ENCODE measurements around the gene HMGXB4. TPM values are rescaled to one million over a fixed set of nuclear protein-coding genes. Genes with fewer than 3 reads are reported as not detected.

The HMGXB4 gene
- total and polyA plus RNA-seq, 2 donors (not counting 1 experiment from before 2014, with no cell fraction given) = 5.9 to 25.2 TPM

DNA sequence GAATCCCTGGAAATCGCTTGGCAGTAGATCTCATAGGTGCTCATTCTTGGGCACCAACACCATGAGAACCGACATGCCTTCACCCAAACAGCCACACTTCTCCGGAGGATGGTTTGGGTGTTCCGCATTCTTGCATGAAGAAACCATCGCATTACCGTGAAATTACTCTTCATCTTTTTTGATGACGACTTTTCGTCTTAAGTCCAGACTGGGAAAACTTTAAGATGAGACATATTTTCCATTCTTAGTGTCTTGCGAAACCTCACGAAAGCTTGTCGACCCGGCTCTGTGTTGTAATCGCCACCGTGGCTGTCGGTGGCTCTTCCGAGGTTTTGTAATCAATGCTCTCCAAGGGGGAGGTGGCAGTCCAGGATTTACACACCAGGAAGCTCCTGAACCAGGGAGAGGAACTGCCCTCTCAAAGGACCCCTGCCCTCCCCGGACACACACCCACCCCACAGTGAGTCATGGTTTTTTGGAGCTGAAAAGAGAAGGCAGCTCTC lies 44.1 kb downstream of the HMGXB4 start:
- POLR2A ChIA-PET = no interaction called here
- no peak for DNase-seq
- WGBS (ENCODE audit: insufficient coverage) = 50% methylated on average over 15 of the region's 17 CpGs
- Mint-ChIP-seq H3K4me1 (peaks cover 35% of the 10 kb centered on the region), H3K4me3 (peak overlapping the region; percentile 65), H3K27me3 (no peaks in the 10 kb centered on the region), H3K9me3 (ENCODE audit: insufficient read depth) (no peaks in the 10 kb centered on the region), H3K27ac (peak overlapping the region; percentile 10)
- no peaks in the 10 kb centered on the region for H3K27me3 ChIP-seq (replicated peaks in 1 of 4; ENCODE audit: control extremely low read depth in 1 of 4, control insufficient read depth in 3 of 4, insufficient read depth in 4 of 4, low read length in 3 of 4)
- peaks cover 0 to 2% of the 10 kb centered on the region in 2 experiments for H3K36me3 ChIP-seq (replicated peaks in 1 of 2; ENCODE audit: control extremely low read depth in 1 of 2, control insufficient read depth in 1 of 2, extremely low read depth in 1 of 2, insufficient read depth in 2 of 2, low read length in 1 of 2)
- no peak overlapping the region for H3K9ac ChIP-seq (ENCODE audit: low read length)
- H3K27ac ChIP-seq (ENCODE audit: low read length in 2 of 2) = no peak overlapping the region
- intact Hi-C loops (cut with micrococcal nuclease) = loop anchor here (5.0 kb wide), 2 partner anchors 1476 to 1751 kb away; partner anchors contain the start of genes IFT27 and KCTD17
- H3K79me2 ChIP-seq (ENCODE audit: control insufficient read depth, insufficient read depth, low read length) = peaks cover 57% of the 10 kb centered on the region
- H3K4me1 ChIP-seq (ENCODE audit: control insufficient read depth in 2 of 2, insufficient read depth in 2 of 2, low read length in 2 of 2) = peaks cover 10 to 30% of the 10 kb centered on the region in 2 donors
- H4K20me1 ChIP-seq (ENCODE audit: control insufficient read depth, insufficient read depth, low read length, poor library complexity, severe bottlenecking) = peaks cover 10% of the 10 kb centered on the region
- TF ChIP-seq, protein P1, sequence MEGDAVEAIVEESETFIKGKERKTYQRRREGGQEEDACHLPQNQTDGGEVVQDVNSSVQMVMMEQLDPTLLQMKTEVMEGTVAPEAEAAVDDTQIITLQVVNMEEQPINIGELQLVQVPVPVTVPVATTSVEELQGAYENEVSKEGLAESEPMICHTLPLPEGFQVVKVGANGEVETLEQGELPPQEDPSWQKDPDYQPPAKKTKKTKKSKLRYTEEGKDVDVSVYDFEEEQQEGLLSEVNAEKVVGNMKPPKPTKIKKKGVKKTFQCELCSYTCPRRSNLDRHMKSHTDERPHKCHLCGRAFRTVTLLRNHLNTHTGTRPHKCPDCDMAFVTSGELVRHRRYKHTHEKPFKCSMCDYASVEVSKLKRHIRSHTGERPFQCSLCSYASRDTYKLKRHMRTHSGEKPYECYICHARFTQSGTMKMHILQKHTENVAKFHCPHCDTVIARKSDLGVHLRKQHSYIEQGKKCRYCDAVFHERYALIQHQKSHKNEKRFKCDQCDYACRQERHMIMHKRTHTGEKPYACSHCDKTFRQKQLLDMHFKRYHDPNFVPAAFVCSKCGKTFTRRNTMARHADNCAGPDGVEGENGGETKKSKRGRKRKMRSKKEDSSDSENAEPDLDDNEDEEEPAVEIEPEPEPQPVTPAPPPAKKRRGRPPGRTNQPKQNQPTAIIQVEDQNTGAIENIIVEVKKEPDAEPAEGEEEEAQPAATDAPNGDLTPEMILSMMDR (IDR thresholded peaks at IDR 0.05) = no peak
- no peak for TF ChIP-seq EZH2 (IDR thresholded peaks at IDR 0.05; ENCODE audit: borderline replicate concordance, insufficient read depth, low read depth, low read length, poor library complexity, severe bottlenecking)
- no peak for ATAC-seq (ENCODE audit: low read depth)
- H3K9me3 ChIP-seq (ENCODE audit: control extremely low read depth in 1 of 3, control insufficient read depth in 2 of 3, insufficient read depth in 1 of 3, low read length in 2 of 3) = no peaks in the 10 kb centered on the region
- H3K4me3 ChIP-seq (ENCODE audit: control extremely low read depth in 1 of 5, extremely low read depth in 1 of 5, insufficient read depth in 1 of 5, low read depth in 2 of 5, low read length in 4 of 5) = no peak overlapping the region
- no peak overlapping the region for H2AFZ ChIP-seq (ENCODE audit: insufficient read depth, low read depth, low read length, poor library complexity, severe bottlenecking)
- H3K4me2 ChIP-seq (replicated peaks; ENCODE audit: low read depth, low read length, poor library complexity, severe bottlenecking) = no peak overlapping the region
- CTCF ChIA-PET = no interaction called here

DNA sequence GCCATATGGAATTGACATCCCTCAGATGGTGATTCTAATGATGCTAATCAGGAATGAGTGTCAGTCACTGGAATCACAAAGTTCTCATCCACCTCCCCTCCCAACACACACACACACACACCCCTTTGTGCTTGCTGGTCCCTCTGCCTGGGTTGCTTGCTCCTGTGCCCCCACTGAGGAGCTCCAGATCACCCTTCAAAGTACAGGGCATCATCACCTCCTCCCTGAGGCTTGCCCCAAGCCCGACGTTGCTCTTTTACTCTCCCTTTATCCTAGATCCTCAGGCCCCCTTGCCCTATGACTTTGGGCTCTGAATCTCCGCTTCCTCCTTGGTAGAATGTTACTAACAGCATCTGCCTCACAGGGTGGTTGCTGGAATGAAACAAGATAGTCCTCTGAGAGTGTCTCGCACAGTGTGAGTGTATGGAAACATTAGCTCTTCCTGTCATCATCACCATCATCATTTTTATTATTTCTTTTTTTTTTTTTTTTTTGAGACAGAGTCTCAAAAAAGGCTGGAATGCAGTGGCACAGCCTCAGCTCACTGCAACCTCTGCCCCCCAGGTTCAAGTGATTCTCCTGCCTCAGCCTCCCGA lies 45.8 kb downstream of the HMGXB4 start:
- no peak overlapping the region for H3K4me2 ChIP-seq (replicated peaks; ENCODE audit: low read depth, low read length, poor library complexity, severe bottlenecking)
- no peak overlapping the region for H3K27ac Mint-ChIP-seq
- CTCF ChIA-PET = no interaction called here

More for the DNA sequence above, 45.8 kb downstream of the HMGXB4 start:
- POLR2A ChIA-PET = no interaction called here
- TF ChIP-seq, protein P1 (IDR thresholded peaks at IDR 0.05) = no peak
- TF ChIP-seq EZH2 (IDR thresholded peaks at IDR 0.05; ENCODE audit: borderline replicate concordance, insufficient read depth, low read depth, low read length, poor library complexity, severe bottlenecking) = no peak
- peaks cover 0 to 2% of the 10 kb centered on the region in 2 experiments for H3K36me3 ChIP-seq (replicated peaks in 1 of 2; ENCODE audit: control extremely low read depth in 1 of 2, control insufficient read depth in 1 of 2, extremely low read depth in 1 of 2, insufficient read depth in 2 of 2, low read length in 1 of 2)
- peaks cover 24 to 45% of the 10 kb centered on the region in 2 donors for H3K4me1 ChIP-seq (ENCODE audit: control insufficient read depth in 2 of 2, insufficient read depth in 2 of 2, low read length in 2 of 2)
- no peaks in the 10 kb centered on the region for H3K27me3 ChIP-seq (replicated peaks in 1 of 4; ENCODE audit: control extremely low read depth in 1 of 4, control insufficient read depth in 3 of 4, insufficient read depth in 4 of 4, low read length in 3 of 4)
- peaks cover 73% of the 10 kb centered on the region for H3K79me2 ChIP-seq (ENCODE audit: control insufficient read depth, insufficient read depth, low read length)
- ATAC-seq (ENCODE audit: low read depth) (no peak), DNase-seq (no peak)
- intact Hi-C loops (cut with micrococcal nuclease) = loop anchor here (5.0 kb wide), 2 partner anchors 1474 to 1749 kb away; partner anchors contain the start of genes IFT27 and KCTD17
- no peak overlapping the region for H3K9ac ChIP-seq (ENCODE audit: low read length)
- H3K9me3 ChIP-seq (ENCODE audit: control extremely low read depth in 1 of 3, control insufficient read depth in 2 of 3, insufficient read depth in 1 of 3, low read length in 2 of 3) = no peaks in the 10 kb centered on the region
- no CpG with 5 or more reads among the region's 5 CpGs for WGBS (ENCODE audit: insufficient coverage)
- peaks cover 52% of the 10 kb centered on the region for H3K4me1 Mint-ChIP-seq
- H2AFZ ChIP-seq (ENCODE audit: insufficient read depth, low read depth, low read length, poor library complexity, severe bottlenecking) = no peak overlapping the region
- H4K20me1 ChIP-seq (ENCODE audit: control insufficient read depth, insufficient read depth, low read length, poor library complexity, severe bottlenecking) = peaks cover 15% of the 10 kb centered on the region
- H3K27ac ChIP-seq (ENCODE audit: low read length in 2 of 2) = no peak overlapping the region
- H3K27me3 Mint-ChIP-seq = no peaks in the 10 kb centered on the region
- no peak overlapping the region for H3K4me3 ChIP-seq (ENCODE audit: control extremely low read depth in 1 of 5, extremely low read depth in 1 of 5, insufficient read depth in 1 of 5, low read depth in 2 of 5, low read length in 4 of 5)
- no peak overlapping the region for H3K4me3 Mint-ChIP-seq
- no peaks in the 10 kb centered on the region for H3K9me3 Mint-ChIP-seq (ENCODE audit: insufficient read depth)

Data from B cell (primary cell).